Measurements from ENCODE around the gene RRAS2. TPM values are rescaled to one million over a fixed set of nuclear protein-coding genes. Genes with fewer than 3 reads are reported as not detected.

The RRAS2 gene
- total RNA-seq, 1 experiment from 2014 or later, result 164 TPM

DNA sequence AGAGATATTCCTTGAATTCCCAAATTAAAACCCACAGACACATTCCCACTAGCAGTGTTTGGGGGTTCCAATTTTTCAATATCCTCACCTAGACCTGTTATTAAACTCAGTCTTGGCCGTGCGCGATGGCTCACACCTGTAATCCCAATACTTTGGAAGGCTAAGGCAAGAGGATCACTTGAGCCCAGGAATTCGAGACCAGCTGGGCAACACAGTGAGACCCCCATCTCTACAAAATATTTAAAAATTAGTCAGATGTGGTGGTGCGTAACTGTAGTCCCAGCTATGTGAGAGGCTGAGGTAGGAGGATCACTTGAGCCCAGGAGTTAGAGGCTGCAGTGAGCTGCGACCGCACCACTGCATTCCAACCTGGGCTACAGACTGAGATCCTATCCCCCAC lies 53.3 kb downstream of the RRAS2 start:
- Mint-ChIP-seq H3K27me3 (ENCODE audit: low read depth) (no peaks in the 10 kb centered on the region), H3K9me3 (no peaks in the 10 kb centered on the region), H3K4me3 (no peak overlapping the region), H3K36me3 (no peaks in the 10 kb centered on the region), H3K4me1 (peaks cover 52% of the 10 kb centered on the region), H3K27ac (no peak overlapping the region)
- DNase-seq (ENCODE audit: low spot score) (no peak), ATAC-seq (no peak)
- ChIA-PET POLR2A (no interaction called here), CTCF (interaction anchor here (1.0 to 9.9 kb wide), 4 partner anchors 50 to 117 kb away, joined by 4 to 255 read pairs (median 5); no protein-coding TSS in a partner anchor)
- TF ChIP-seq ZNF121 (CRISPR knock-in tag; IDR thresholded peaks at IDR 0.05) (peak; percentile 90), RELA (CRISPR knock-in tag; IDR thresholded peaks at IDR 0.05; ENCODE audit: borderline replicate concordance) (no peak)
- TF ChIP-seq, protein P1, sequence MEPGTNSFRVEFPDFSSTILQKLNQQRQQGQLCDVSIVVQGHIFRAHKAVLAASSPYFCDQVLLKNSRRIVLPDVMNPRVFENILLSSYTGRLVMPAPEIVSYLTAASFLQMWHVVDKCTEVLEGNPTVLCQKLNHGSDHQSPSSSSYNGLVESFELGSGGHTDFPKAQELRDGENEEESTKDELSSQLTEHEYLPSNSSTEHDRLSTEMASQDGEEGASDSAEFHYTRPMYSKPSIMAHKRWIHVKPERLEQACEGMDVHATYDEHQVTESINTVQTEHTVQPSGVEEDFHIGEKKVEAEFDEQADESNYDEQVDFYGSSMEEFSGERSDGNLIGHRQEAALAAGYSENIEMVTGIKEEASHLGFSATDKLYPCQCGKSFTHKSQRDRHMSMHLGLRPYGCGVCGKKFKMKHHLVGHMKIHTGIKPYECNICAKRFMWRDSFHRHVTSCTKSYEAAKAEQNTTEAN (CRISPR knock-in tag; IDR thresholded peaks at IDR 0.05), result no peak

DNA sequence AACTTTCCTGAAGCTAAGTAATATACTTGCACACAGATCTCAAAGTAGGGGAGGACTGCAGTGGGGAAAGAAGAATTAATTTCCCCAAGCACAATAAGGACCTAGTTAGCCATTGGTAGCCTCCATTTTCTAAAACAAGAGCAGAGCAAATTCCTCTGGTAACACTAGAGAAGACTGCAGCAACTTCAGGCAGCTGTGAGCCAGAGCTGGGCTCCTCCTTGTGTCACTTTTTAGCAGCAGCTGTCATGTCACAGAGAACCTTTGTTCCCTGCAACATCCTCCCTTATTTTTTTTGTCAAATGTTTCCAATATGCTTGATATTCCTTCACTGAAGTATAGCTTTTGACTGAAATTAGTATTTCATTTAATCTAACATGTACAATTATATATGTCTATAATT lies 54.4 kb downstream of the RRAS2 start:
- no peak overlapping the region for H3K4me3 Mint-ChIP-seq
- no peak for TF ChIP-seq KAT7 (CRISPR knock-in tag; IDR thresholded peaks at IDR 0.05; ENCODE audit: borderline replicate concordance)
- TF ChIP-seq, protein P2, sequence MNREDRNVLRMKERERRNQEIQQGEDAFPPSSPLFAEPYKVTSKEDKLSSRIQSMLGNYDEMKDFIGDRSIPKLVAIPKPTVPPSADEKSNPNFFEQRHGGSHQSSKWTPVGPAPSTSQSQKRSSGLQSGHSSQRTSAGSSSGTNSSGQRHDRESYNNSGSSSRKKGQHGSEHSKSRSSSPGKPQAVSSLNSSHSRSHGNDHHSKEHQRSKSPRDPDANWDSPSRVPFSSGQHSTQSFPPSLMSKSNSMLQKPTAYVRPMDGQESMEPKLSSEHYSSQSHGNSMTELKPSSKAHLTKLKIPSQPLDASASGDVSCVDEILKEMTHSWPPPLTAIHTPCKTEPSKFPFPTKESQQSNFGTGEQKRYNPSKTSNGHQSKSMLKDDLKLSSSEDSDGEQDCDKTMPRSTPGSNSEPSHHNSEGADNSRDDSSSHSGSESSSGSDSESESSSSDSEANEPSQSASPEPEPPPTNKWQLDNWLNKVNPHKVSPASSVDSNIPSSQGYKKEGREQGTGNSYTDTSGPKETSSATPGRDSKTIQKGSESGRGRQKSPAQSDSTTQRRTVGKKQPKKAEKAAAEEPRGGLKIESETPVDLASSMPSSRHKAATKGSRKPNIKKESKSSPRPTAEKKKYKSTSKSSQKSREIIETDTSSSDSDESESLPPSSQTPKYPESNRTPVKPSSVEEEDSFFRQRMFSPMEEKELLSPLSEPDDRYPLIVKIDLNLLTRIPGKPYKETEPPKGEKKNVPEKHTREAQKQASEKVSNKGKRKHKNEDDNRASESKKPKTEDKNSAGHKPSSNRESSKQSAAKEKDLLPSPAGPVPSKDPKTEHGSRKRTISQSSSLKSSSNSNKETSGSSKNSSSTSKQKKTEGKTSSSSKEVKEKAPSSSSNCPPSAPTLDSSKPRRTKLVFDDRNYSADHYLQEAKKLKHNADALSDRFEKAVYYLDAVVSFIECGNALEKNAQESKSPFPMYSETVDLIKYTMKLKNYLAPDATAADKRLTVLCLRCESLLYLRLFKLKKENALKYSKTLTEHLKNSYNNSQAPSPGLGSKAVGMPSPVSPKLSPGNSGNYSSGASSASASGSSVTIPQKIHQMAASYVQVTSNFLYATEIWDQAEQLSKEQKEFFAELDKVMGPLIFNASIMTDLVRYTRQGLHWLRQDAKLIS (CRISPR knock-in tag; IDR thresholded peaks at IDR 0.05; ENCODE audit: borderline replicate concordance), result no peak
- TF ChIP-seq, protein P3, sequence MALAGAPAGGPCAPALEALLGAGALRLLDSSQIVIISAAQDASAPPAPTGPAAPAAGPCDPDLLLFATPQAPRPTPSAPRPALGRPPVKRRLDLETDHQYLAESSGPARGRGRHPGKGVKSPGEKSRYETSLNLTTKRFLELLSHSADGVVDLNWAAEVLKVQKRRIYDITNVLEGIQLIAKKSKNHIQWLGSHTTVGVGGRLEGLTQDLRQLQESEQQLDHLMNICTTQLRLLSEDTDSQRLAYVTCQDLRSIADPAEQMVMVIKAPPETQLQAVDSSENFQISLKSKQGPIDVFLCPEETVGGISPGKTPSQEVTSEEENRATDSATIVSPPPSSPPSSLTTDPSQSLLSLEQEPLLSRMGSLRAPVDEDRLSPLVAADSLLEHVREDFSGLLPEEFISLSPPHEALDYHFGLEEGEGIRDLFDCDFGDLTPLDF (CRISPR knock-in tag; IDR thresholded peaks at IDR 0.05), result no peak
- TF ChIP-seq ZNF671 (CRISPR knock-in tag; IDR thresholded peaks at IDR 0.05), result no peak
- TF ChIP-seq, protein P4, sequence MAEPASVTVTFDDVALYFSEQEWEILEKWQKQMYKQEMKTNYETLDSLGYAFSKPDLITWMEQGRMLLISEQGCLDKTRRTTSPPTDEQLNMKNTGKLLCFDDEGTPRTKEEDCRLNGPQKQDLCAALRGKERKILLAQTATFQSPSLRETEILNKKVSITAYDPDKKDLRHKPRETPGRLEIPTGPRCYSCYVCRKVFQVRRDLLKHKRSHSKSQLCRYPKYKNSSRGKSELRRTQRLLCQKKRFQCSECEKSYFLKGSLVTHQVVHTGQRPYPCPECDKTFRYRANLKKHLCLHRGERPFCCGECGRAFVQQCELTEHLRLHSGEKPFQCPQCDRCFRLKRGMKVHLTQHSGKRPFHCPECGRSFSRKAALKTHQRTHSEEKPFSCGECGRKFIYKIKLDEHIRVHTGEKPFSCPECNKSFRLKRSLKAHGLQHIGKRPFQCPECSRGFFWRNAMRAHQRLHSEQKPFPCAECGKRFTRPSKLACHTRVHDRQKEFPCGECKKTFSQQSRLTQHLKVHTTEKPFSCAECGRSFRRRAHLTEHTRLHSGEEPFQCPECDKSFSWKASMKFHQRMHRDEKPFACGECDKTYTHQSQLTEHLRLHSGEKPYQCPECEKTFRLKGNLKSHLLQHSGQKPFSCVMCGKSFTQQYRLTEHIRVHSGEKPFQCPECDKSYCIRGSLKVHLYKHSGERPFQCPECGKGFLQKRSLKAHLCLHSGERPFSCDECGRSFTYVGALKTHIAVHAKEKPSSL (CRISPR knock-in tag; conservative IDR thresholded peaks at IDR 0.05), result no peak
- no peak for TF ChIP-seq ZNF232 (CRISPR knock-in tag; IDR thresholded peaks at IDR 0.05)
- no peak for TF ChIP-seq ELF4 (CRISPR knock-in tag; IDR thresholded peaks at IDR 0.05; ENCODE audit: low read depth)
- TF ChIP-seq NFE2L1 (CRISPR knock-in tag; IDR thresholded peaks at IDR 0.05), result no peak
- TF ChIP-seq, protein P5, sequence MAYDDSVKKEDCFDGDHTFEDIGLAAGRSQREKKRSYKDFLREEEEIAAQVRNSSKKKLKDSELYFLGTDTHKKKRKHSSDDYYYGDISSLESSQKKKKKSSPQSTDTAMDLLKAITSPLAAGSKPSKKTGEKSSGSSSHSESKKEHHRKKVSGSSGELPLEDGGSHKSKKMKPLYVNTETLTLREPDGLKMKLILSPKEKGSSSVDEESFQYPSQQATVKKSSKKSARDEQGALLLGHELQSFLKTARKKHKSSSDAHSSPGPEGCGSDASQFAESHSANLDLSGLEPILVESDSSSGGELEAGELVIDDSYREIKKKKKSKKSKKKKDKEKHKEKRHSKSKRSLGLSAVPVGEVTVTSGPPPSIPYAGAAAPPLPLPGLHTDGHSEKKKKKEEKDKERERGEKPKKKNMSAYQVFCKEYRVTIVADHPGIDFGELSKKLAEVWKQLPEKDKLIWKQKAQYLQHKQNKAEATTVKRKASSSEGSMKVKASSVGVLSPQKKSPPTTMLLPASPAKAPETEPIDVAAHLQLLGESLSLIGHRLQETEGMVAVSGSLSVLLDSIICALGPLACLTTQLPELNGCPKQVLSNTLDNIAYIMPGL (CRISPR knock-in tag; IDR thresholded peaks at IDR 0.05), result no peak
- no peak for TF ChIP-seq NR3C1 (CRISPR knock-in tag; conservative IDR thresholded peaks at IDR 0.05; ENCODE audit: low read depth)
- no peak for TF ChIP-seq ZBTB21 (CRISPR knock-in tag; IDR thresholded peaks at IDR 0.05; ENCODE audit: borderline replicate concordance)
- no peak for TF ChIP-seq EMX1 (CRISPR knock-in tag; IDR thresholded peaks at IDR 0.05)
- TF ChIP-seq FOXP1 (CRISPR knock-in tag; IDR thresholded peaks at IDR 0.05; ENCODE audit: borderline replicate concordance), result no peak
- TF ChIP-seq, protein P6, sequence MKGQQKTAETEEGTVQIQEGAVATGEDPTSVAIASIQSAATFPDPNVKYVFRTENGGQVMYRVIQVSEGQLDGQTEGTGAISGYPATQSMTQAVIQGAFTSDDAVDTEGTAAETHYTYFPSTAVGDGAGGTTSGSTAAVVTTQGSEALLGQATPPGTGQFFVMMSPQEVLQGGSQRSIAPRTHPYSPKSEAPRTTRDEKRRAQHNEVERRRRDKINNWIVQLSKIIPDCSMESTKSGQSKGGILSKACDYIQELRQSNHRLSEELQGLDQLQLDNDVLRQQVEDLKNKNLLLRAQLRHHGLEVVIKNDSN (CRISPR knock-in tag; IDR thresholded peaks at IDR 0.05), result no peak
- TF ChIP-seq TEAD4 (CRISPR knock-in tag; IDR thresholded peaks at IDR 0.05), result no peak
- TF ChIP-seq, protein P7, sequence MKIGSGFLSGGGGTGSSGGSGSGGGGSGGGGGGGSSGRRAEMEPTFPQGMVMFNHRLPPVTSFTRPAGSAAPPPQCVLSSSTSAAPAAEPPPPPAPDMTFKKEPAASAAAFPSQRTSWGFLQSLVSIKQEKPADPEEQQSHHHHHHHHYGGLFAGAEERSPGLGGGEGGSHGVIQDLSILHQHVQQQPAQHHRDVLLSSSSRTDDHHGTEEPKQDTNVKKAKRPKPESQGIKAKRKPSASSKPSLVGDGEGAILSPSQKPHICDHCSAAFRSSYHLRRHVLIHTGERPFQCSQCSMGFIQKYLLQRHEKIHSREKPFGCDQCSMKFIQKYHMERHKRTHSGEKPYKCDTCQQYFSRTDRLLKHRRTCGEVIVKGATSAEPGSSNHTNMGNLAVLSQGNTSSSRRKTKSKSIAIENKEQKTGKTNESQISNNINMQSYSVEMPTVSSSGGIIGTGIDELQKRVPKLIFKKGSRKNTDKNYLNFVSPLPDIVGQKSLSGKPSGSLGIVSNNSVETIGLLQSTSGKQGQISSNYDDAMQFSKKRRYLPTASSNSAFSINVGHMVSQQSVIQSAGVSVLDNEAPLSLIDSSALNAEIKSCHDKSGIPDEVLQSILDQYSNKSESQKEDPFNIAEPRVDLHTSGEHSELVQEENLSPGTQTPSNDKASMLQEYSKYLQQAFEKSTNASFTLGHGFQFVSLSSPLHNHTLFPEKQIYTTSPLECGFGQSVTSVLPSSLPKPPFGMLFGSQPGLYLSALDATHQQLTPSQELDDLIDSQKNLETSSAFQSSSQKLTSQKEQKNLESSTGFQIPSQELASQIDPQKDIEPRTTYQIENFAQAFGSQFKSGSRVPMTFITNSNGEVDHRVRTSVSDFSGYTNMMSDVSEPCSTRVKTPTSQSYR (CRISPR knock-in tag; IDR thresholded peaks at IDR 0.05), result no peak
- TF ChIP-seq, protein P8, sequence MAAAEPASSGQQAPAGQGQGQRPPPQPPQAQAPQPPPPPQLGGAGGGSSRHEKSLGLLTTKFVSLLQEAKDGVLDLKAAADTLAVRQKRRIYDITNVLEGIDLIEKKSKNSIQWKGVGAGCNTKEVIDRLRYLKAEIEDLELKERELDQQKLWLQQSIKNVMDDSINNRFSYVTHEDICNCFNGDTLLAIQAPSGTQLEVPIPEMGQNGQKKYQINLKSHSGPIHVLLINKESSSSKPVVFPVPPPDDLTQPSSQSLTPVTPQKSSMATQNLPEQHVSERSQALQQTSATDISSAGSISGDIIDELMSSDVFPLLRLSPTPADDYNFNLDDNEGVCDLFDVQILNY (CRISPR knock-in tag; IDR thresholded peaks at IDR 0.05), result no peak

More for the DNA sequence above, 54.4 kb downstream of the RRAS2 start:
- ATAC-seq, result no peak
- Mint-ChIP-seq H3K27ac (no peak overlapping the region), H3K4me1 (peaks cover 52% of the 10 kb centered on the region), H3K27me3 (ENCODE audit: low read depth) (no peaks in the 10 kb centered on the region), H3K9me3 (no peaks in the 10 kb centered on the region), H3K36me3 (no peaks in the 10 kb centered on the region)
- ChIA-PET POLR2A (interaction anchor here (0.6 kb wide), 1 partner anchor 31 kb away, joined by 3 read pairs; no protein-coding TSS in a partner anchor), CTCF (interaction anchor here (1.0 to 9.9 kb wide), 2 partner anchors 70 to 112 kb away, joined by 4 to 255 read pairs; no protein-coding TSS in a partner anchor)
- DNase-seq (ENCODE audit: low spot score), result no peak

All from WTC11 (cell line).